ENCODE results near the gene ARHGAP26. TPM values are rescaled to one million over a fixed set of nuclear protein-coding genes. Genes with fewer than 3 reads are reported as not detected.

Gene ARHGAP26
- total RNA-seq, 1 donor, result 7.6 TPM

- no peak overlapping the region for H2AFZ ChIP-seq (ENCODE audit: low read length)
- H3K4me3 ChIP-seq (ENCODE audit: insufficient read depth, low read length), result no peak overlapping the region
- H3K36me3 ChIP-seq (ENCODE audit: insufficient read depth, low read length), result no peaks in the 10 kb centered on the region
- no peaks in the 10 kb centered on the region for H3K27me3 ChIP-seq (ENCODE audit: insufficient read depth, low read length)
- DNase-seq (ENCODE audit: insufficient read length, low spot score, missing footprints), result no peak
- TF ChIP-seq, protein P1, sequence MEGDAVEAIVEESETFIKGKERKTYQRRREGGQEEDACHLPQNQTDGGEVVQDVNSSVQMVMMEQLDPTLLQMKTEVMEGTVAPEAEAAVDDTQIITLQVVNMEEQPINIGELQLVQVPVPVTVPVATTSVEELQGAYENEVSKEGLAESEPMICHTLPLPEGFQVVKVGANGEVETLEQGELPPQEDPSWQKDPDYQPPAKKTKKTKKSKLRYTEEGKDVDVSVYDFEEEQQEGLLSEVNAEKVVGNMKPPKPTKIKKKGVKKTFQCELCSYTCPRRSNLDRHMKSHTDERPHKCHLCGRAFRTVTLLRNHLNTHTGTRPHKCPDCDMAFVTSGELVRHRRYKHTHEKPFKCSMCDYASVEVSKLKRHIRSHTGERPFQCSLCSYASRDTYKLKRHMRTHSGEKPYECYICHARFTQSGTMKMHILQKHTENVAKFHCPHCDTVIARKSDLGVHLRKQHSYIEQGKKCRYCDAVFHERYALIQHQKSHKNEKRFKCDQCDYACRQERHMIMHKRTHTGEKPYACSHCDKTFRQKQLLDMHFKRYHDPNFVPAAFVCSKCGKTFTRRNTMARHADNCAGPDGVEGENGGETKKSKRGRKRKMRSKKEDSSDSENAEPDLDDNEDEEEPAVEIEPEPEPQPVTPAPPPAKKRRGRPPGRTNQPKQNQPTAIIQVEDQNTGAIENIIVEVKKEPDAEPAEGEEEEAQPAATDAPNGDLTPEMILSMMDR (IDR thresholded peaks at IDR 0.05; ENCODE audit: extremely low read depth, low read depth, low read length), result no peak
- no peak overlapping the region for H3K27ac ChIP-seq (ENCODE audit: low read depth, low read length)
- no peaks in the 10 kb centered on the region for H3K79me2 ChIP-seq (ENCODE audit: insufficient read depth, low read length)
- H3K4me2 ChIP-seq (ENCODE audit: insufficient read depth, low read length), result no peak overlapping the region
- peaks cover under 1% of the 10 kb centered on the region for H3K4me1 ChIP-seq (ENCODE audit: insufficient read depth, low read length)
- H3K9me3 ChIP-seq (ENCODE audit: low read depth, low read length), result no peaks in the 10 kb centered on the region
- H4K20me1 ChIP-seq (ENCODE audit: insufficient read depth, low read length), result peaks cover 2% of the 10 kb centered on the region
These were observed 40.6 kb downstream of the ARHGAP26 start for GRCh38 chr5:142810743-142811290.

DNA sequence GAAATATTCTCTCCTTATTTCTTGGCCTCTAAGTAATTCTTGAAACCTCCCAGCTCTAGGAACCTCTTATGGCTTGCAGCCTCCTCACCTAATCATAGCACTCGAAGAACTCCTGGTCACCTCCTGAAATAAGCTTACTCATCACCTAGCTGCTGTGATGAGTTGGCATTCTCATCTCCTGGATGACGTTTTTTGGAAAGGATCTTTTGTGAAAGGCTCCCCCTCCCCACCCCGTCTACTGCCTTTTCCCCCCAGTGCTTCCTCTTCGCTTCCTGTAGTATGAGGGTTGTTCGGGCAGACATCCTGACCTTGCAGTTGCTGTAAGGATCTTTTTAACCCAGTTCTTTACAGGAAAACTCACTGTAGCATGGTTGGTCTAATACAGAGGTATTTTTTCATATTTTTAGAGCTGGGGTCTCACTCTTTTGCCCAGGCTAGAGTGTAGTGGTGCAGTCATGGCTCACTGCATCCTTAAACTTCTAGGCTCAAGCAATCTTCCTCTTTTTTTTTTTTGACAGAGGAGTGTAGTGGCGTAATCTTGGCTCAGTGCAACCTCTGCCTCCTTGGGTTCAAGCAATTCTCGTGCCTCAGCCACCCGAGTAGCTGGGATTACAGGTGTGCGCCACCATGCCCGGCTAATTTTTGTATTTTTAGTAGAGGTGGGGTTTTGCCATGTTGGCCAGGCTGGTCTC, 41.8 kb downstream of the ARHGAP26 start:
- H3K9me3 ChIP-seq (ENCODE audit: low read depth, low read length), result no peaks in the 10 kb centered on the region
- no peak overlapping the region for H3K4me3 ChIP-seq (ENCODE audit: insufficient read depth, low read length)
- H3K4me1 ChIP-seq (ENCODE audit: insufficient read depth, low read length), result peaks cover 12% of the 10 kb centered on the region
- DNase-seq (ENCODE audit: insufficient read length, low spot score, missing footprints), result peak; percentile 58
- H2AFZ ChIP-seq (ENCODE audit: low read length), result no peak overlapping the region
- no peak overlapping the region for H3K4me2 ChIP-seq (ENCODE audit: insufficient read depth, low read length)
- TF ChIP-seq, protein P1 (IDR thresholded peaks at IDR 0.05; ENCODE audit: extremely low read depth, low read depth, low read length), result no peak
- no peaks in the 10 kb centered on the region for H3K79me2 ChIP-seq (ENCODE audit: insufficient read depth, low read length)
- no peaks in the 10 kb centered on the region for H3K36me3 ChIP-seq (ENCODE audit: insufficient read depth, low read length)
- H3K27ac ChIP-seq (ENCODE audit: low read depth, low read length), result no peak overlapping the region
- peaks cover 2% of the 10 kb centered on the region for H4K20me1 ChIP-seq (ENCODE audit: insufficient read depth, low read length)
- H3K27me3 ChIP-seq (ENCODE audit: insufficient read depth, low read length), result no peaks in the 10 kb centered on the region

- Histone ChIP-seq H2AFZ (ENCODE audit: low read length) (no peak overlapping the region), H3K4me1 (ENCODE audit: insufficient read depth, low read length) (peaks cover 23% of the 10 kb centered on the region), H3K27me3 (ENCODE audit: insufficient read depth, low read length) (no peaks in the 10 kb centered on the region), H3K36me3 (ENCODE audit: insufficient read depth, low read length) (no peaks in the 10 kb centered on the region), H3K4me2 (ENCODE audit: insufficient read depth, low read length) (no peak overlapping the region), H3K9me3 (ENCODE audit: low read depth, low read length) (no peaks in the 10 kb centered on the region), H3K4me3 (ENCODE audit: insufficient read depth, low read length) (no peak overlapping the region), H3K79me2 (ENCODE audit: insufficient read depth, low read length) (no peaks in the 10 kb centered on the region), H3K27ac (ENCODE audit: low read depth, low read length) (no peak overlapping the region), H4K20me1 (ENCODE audit: insufficient read depth, low read length) (peaks cover 2% of the 10 kb centered on the region)
- TF ChIP-seq, protein P1 (IDR thresholded peaks at IDR 0.05; ENCODE audit: extremely low read depth, low read depth, low read length), result no peak
- no peak for DNase-seq (ENCODE audit: insufficient read length, low spot score, missing footprints)
These were observed 43.0 kb downstream of the ARHGAP26 start for GRCh38 chr5:142813220-142813619.

DNA sequence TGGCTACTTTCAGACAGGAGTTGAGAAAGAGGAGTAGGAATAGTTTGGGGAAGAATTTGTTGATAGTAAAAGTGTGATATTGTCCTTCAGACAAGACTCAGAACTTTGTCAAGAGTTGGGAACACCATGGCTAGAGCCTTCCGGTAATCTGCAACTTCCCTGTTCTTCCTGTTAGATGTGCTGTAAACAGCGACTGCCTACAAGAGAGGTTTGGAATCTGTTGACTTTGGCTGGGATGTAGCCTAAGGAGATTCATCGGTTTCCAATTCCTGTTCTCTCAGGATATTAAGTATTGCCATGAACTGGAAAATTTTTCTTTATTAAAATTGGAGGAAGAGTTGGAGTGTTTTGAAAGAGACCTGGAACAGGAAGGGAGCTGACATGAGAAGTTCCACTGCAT, 43.9 kb downstream of the ARHGAP26 start:
- no peak overlapping the region for H3K4me3 ChIP-seq (ENCODE audit: insufficient read depth, low read length)
- H3K79me2 ChIP-seq (ENCODE audit: insufficient read depth, low read length), result no peaks in the 10 kb centered on the region
- H4K20me1 ChIP-seq (ENCODE audit: insufficient read depth, low read length), result no peaks in the 10 kb centered on the region
- TF ChIP-seq, protein P1 (IDR thresholded peaks at IDR 0.05; ENCODE audit: extremely low read depth, low read depth, low read length), result no peak
- no peaks in the 10 kb centered on the region for H3K27me3 ChIP-seq (ENCODE audit: insufficient read depth, low read length)
- H2AFZ ChIP-seq (ENCODE audit: low read length), result no peak overlapping the region
- H3K36me3 ChIP-seq (ENCODE audit: insufficient read depth, low read length), result no peaks in the 10 kb centered on the region
- no peak overlapping the region for H3K4me2 ChIP-seq (ENCODE audit: insufficient read depth, low read length)
- H3K4me1 ChIP-seq (ENCODE audit: insufficient read depth, low read length), result peaks cover 24% of the 10 kb centered on the region
- H3K9me3 ChIP-seq (ENCODE audit: low read depth, low read length), result no peaks in the 10 kb centered on the region
- no peak overlapping the region for H3K27ac ChIP-seq (ENCODE audit: low read depth, low read length)
- peak; percentile 46 for DNase-seq (ENCODE audit: insufficient read length, low spot score, missing footprints)
